HepG2 (cell line): Measurements from ENCODE around the gene STK39. TPM values are rescaled to one million over a fixed set of nuclear protein-coding genes. Genes with fewer than 3 reads are reported as not detected.

Experiments
- ARID2 ChIP-seq: sonication (generic); formaldehyde crosslinking; IDR thresholded peaks from 2 replicates; pipeline ENCODE4 v1.8.1; 2022; ENCODE audit warnings: mild to moderate bottlenecking, missing genetic modification reagents, borderline replicate concordance
- ATF7-NPFF ChIP-seq: sonication (generic); formaldehyde crosslinking; IDR thresholded peaks from 2 replicates; pipeline ENCODE4 v1.8.1; 2023; ENCODE audit warnings: mild to moderate bottlenecking, low read depth, missing genetic modification reagents, moderate library complexity
- CAMTA2 ChIP-seq: sonication (generic); formaldehyde crosslinking; IDR thresholded peaks from 2 replicates; pipeline ENCODE4 v1.4.0; 2020; ENCODE audit warnings: mild to moderate bottlenecking, missing genetic modification reagents, borderline replicate concordance
- CCAR2 ChIP-seq: fragments of 200-400 bp; formaldehyde crosslinking; optimal IDR thresholded peaks from 2 replicates; pipeline ENCODE3; 2018; ENCODE audit warnings: low read depth, mild to moderate bottlenecking, low read length, moderate library complexity
- DPF2 ChIP-seq: sonication (generic); formaldehyde crosslinking; IDR thresholded peaks from 2 replicates; pipeline ENCODE4 v1.4.0; 2020; ENCODE audit warnings: mild to moderate bottlenecking, low read depth, missing genetic modification reagents, borderline replicate concordance
- HDAC2 ChIP-seq: sonication (generic); formaldehyde crosslinking; IDR thresholded peaks from 2 replicates; pipeline ENCODE4 v1.4.0; 2020; ENCODE audit warnings: missing genetic modification reagents
- HOXA5 ChIP-seq: sonication (generic); formaldehyde crosslinking; IDR thresholded peaks from 2 replicates; pipeline ENCODE4 v1.4.0; 2020; ENCODE audit warnings: missing genetic modification reagents
- IKZF5 ChIP-seq: IDR thresholded peaks from 2 replicates; pipeline ENCODE4 v1.6.1; 2018; ENCODE audit warnings: missing genetic modification reagents, mild to moderate bottlenecking, missing compliant biosample characterization
- KMT2A ChIP-seq: sonication (generic); formaldehyde crosslinking; IDR thresholded peaks from 2 replicates; pipeline ENCODE4 v1.4.0; 2020; ENCODE audit warnings: missing genetic modification reagents
- MBNL3 ChIP-seq: fragments of 250-450 bp; sonication (Bioruptor Pico); conservative IDR thresholded peaks from 2 replicates; pipeline ENCODE4 v1.8.0; 2022; ENCODE audit warnings: mild to moderate bottlenecking, inconsistent platforms
- PRDM4 ChIP-seq: sonication (generic); formaldehyde crosslinking; IDR thresholded peaks from 2 replicates; pipeline ENCODE4 v1.9.0; 2021; ENCODE audit warnings: missing genetic modification reagents, borderline replicate concordance
- SRSF9 ChIP-seq: fragments of 200-400 bp; formaldehyde crosslinking; IDR thresholded peaks from 2 replicates; pipeline ENCODE4 v1.6.1; 2018; ENCODE audit warnings: borderline replicate concordance, mild to moderate bottlenecking, low read depth, low read length; ENCODE audit not compliant: insufficient read depth, poor library complexity, severe bottlenecking
- TRAFD1 ChIP-seq: sonication (generic); formaldehyde crosslinking; IDR thresholded peaks from 2 replicates; pipeline ENCODE4 v1.5.1; 2020; ENCODE audit warnings: missing genetic modification reagents, mild to moderate bottlenecking, borderline replicate concordance
- ZBTB44 ChIP-seq: sonication (generic); formaldehyde crosslinking; IDR thresholded peaks from 2 replicates; pipeline ENCODE4 v1.4.0; 2020; ENCODE audit warnings: missing genetic modification reagents
- ZNF17 ChIP-seq: sonication (generic); formaldehyde crosslinking; IDR thresholded peaks from 2 replicates; pipeline ENCODE4 v1.5.0; 2020; ENCODE audit warnings: mild to moderate bottlenecking, missing genetic modification reagents
- ZNF569 ChIP-seq: sonication (generic); formaldehyde crosslinking; IDR thresholded peaks from 2 replicates; pipeline ENCODE4 v1.5.0; 2020; ENCODE audit warnings: mild to moderate bottlenecking, missing genetic modification reagents, moderate library complexity, borderline replicate concordance
- ZNF674 ChIP-seq: sonication (generic); formaldehyde crosslinking; IDR thresholded peaks from 2 replicates; pipeline ENCODE4 v1.5.0; 2020; ENCODE audit warnings: low read depth, mild to moderate bottlenecking, missing genetic modification reagents
- ZNF710 ChIP-seq: sonication (generic); formaldehyde crosslinking; IDR thresholded peaks from 2 replicates; pipeline ENCODE4 v1.5.0; 2020; ENCODE audit warnings: mild to moderate bottlenecking, missing genetic modification reagents, borderline replicate concordance
- ZNF746 ChIP-seq: sonication (generic); formaldehyde crosslinking; IDR thresholded peaks from 2 replicates; pipeline ENCODE4 v1.8.0; 2022; ENCODE audit warnings: mild to moderate bottlenecking, missing genetic modification reagents
- ZNF891 ChIP-seq: sonication (generic); formaldehyde crosslinking; IDR thresholded peaks from 2 replicates; pipeline ENCODE4 v1.5.0; 2020; ENCODE audit warnings: mild to moderate bottlenecking, missing genetic modification reagents
- polyA plus RNA-seq, 8 experiments: library from polyadenylated mRNA; depleted of rRNA in 3 of 8; stranded (reverse) in 7 of 8; unstranded in 1 of 8; fragments of >200 nt; fragmentation: Illumina TruSeq in 4 of 8; extraction: Trizol in 4 of 8; gene quantifications; 2 replicates each; pipeline versions ENCODE4 v1.2.1 to v1.2.3, GENCODE V29; 2011 to 2016; ENCODE audit warnings: low read depth in 4 of 8, missing spikeins in 1 of 8, mixed read lengths in 1 of 8; ENCODE audit not compliant: insufficient read depth in 1 of 8
- total RNA-seq, 5 experiments: library from RNA; depleted of rRNA; stranded (reverse); fragments of >200 nt; fragmentation: Illumina TruSeq; extraction: Trizol; gene quantifications; 2 replicates each; pipeline ENCODE4 v1.2.3, GENCODE V29; 2016; ENCODE audit warnings: low read depth in 1 of 5

Gene STK39
- total and polyA plus RNA-seq, 2 of the 13 experiments (the other 11 are each of a cell fraction or from before 2014, with no cell fraction given): 27.3 to 38.4 TPM

GRCh38 chr2:168190590-168191336, 56.6 kb downstream of the STK39 start (continued):
- peak; percentile 90 for TF ChIP-seq DPF2 (CRISPR knock-in tag)
- TF ChIP-seq HDAC2: peak; percentile 90
- no peak for TF ChIP-seq ARID2 (CRISPR knock-in tag)
- peak; percentile 94 for TF ChIP-seq ZNF710 (CRISPR knock-in tag)
- no peak for TF ChIP-seq MBNL3 (CRISPR knock-in tag)
- TF ChIP-seq ZNF569 (CRISPR knock-in tag): no peak
- peak; percentile 93 for TF ChIP-seq IKZF5
- TF ChIP-seq TRAFD1: no peak
- TF ChIP-seq PRDM4 (CRISPR knock-in tag): no peak
- no peak for TF ChIP-seq ZNF674 (CRISPR knock-in tag)
- TF ChIP-seq ATF7-NPFF (CRISPR knock-in tag): no peak
- no peak; the same call in 1 of the 2 replicates for TF ChIP-seq ZNF746 (CRISPR knock-in tag)
- TF ChIP-seq CAMTA2 (CRISPR knock-in tag): no peak
- TF ChIP-seq CCAR2: no peak
- no peak for TF ChIP-seq ZNF17
- TF ChIP-seq ZBTB44 (CRISPR knock-in tag): no peak; the same call in 1 of the 2 replicates
- no peak for TF ChIP-seq SRSF9
- TF ChIP-seq ZNF891: no peak
- TF ChIP-seq HOXA5 (CRISPR knock-in tag): no peak
- peak; percentile 44; the same call in 1 of the 2 replicates for TF ChIP-seq KMT2A
